HFFc6 (cell line): ENCODE data around the gene RNU6-7. TPM values are rescaled to one million over a fixed set of nuclear protein-coding genes. Genes with fewer than 3 reads are reported as not detected.

Experiments
- DNase-seq: peaks from one replicate; pipeline ENCODE4 v3.0.0-alpha.2; 2018
- H3K27ac Mint-ChIP-seq: 2 replicates; pipeline ENCODE4 v1.8.0; 2020; ENCODE audit warnings: mild to moderate bottlenecking, mixed read lengths
- H3K27me3 Mint-ChIP-seq: 2 replicates; pipeline ENCODE4 v1.8.0; 2021; ENCODE audit warnings: mild to moderate bottlenecking, moderate library complexity, mixed read lengths; ENCODE audit not compliant: insufficient read depth
- H3K36me3 Mint-ChIP-seq: 2 replicates; pipeline ENCODE4 v1.8.0; 2021; ENCODE audit warnings: low read depth, mixed read lengths
- H3K4me1 Mint-ChIP-seq: 2 replicates; pipeline ENCODE4 v1.8.0; 2020; ENCODE audit warnings: low read depth, mixed read lengths
- H3K4me3 Mint-ChIP-seq: 2 replicates; pipeline ENCODE4 v1.8.0; 2020; ENCODE audit warnings: mild to moderate bottlenecking, moderate library complexity, mixed read lengths
- H3K9me3 Mint-ChIP-seq: 2 replicates; pipeline ENCODE4 v1.8.0; 2020; ENCODE audit warnings: mild to moderate bottlenecking, mixed read lengths
- long read RNA-seq: library from polyadenylated mRNA; unstranded; transcript quantifications from one replicate; pipeline ENCODE4 v2.0.0, GENCODE V29; 2019
- total RNA-seq, 6 experiments: library from RNA; stranded (reverse); fragmentation: NEBNext Ultra II Directional; extraction: Animal tissue kit (Norgen Biotek cat#: 25700); gene quantifications; 2 replicates in 1 of 6; 3 replicates in 5 of 6; pipeline ENCODE4 v1.2.3, GENCODE V29; 2021
- TF ChIP-seq, protein P1 (sequence below): fragments of 200-600 bp; sonication (generic); IDR thresholded peaks from 2 replicates; pipeline ENCODE4 v1.5.0; 2021; ENCODE audit warnings: antibody characterized with exemption, mild to moderate bottlenecking

Gene RNU6-7
- total RNA-seq, result not detected
- long read RNA-seq, result 0 reads

DNA sequence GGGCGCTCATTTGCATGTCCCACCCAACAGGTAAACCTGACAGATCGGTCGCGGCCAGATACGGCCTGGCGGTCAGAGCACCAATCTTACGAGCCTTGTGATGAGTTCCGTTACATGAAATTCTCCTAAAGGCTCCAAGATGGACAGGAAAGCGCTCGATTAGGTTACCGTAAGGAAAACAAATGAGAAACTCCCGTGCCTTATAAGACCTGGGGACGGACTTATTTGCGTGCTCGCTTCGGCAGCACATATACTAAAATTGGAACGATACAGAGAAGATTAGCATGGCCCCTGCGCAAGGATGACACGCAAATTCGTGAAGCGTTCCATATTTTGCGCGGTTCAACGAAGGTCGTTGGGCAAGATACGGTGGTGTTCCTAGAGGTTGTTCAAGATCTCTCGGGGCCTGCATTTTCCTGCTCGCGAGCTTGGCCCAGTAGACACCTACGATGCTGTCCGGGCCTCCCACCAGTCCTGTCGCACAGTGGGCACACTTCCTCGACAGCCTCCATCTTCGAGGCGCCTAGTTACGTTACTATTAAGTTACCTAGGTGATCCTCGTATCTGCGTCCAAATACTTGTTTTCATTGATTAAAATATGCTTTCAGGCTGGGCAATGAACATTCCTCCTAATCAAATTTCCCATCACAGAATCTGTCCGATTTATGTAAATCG is at the start of gene RNU6-7:
RNU6-7 (plus strand) TSS at position 230 of the 675 bp plus-strand sequence.
- no peak for DNase-seq
- peak within 1 kb of the TSS; percentile 97 for H3K27ac Mint-ChIP-seq
- peak within 1 kb of the TSS; percentile 91 for H3K4me3 Mint-ChIP-seq
- TF ChIP-seq, protein P1, sequence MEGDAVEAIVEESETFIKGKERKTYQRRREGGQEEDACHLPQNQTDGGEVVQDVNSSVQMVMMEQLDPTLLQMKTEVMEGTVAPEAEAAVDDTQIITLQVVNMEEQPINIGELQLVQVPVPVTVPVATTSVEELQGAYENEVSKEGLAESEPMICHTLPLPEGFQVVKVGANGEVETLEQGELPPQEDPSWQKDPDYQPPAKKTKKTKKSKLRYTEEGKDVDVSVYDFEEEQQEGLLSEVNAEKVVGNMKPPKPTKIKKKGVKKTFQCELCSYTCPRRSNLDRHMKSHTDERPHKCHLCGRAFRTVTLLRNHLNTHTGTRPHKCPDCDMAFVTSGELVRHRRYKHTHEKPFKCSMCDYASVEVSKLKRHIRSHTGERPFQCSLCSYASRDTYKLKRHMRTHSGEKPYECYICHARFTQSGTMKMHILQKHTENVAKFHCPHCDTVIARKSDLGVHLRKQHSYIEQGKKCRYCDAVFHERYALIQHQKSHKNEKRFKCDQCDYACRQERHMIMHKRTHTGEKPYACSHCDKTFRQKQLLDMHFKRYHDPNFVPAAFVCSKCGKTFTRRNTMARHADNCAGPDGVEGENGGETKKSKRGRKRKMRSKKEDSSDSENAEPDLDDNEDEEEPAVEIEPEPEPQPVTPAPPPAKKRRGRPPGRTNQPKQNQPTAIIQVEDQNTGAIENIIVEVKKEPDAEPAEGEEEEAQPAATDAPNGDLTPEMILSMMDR, result no peak
- peaks cover 41% of the 10 kb centered on the region for H3K4me1 Mint-ChIP-seq
- no peaks in the 10 kb centered on the region for H3K36me3 Mint-ChIP-seq
- peaks cover 10% of the 10 kb centered on the region for H3K27me3 Mint-ChIP-seq
- H3K9me3 Mint-ChIP-seq, result no peaks in the 10 kb centered on the region

DNA sequence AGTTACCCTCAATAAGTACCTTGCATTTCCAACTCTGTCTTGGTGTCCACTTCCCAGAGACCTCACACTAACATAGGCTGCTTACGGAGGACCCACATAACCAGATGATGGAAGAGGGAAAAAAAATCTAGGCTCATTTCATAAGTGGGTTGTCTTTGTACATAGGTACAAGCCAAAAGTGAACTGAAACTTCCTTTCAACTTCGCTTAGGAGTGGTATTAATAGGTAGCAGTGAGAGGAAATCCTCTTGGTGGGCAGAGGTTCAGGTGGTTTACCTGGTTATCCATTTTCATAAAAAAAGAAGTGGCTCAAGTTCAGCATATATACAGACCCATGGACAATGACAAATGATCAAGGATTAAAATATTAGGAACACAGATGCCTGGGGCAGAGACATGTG is 35.8 kb upstream of the RNU6-7 start:
- DNase-seq, result no peak
- Mint-ChIP-seq H3K27ac (no peak overlapping the region), H3K4me3 (no peak overlapping the region), H3K36me3 (no peaks in the 10 kb centered on the region), H3K4me1 (0 out of 2 replicates have a peak, but pooled peaks cover 6% of the 10 kb centered on the region), H3K9me3 (no peaks in the 10 kb centered on the region), H3K27me3 (peaks cover 3% of the 10 kb centered on the region)
- TF ChIP-seq, protein P1, result no peak

DNA sequence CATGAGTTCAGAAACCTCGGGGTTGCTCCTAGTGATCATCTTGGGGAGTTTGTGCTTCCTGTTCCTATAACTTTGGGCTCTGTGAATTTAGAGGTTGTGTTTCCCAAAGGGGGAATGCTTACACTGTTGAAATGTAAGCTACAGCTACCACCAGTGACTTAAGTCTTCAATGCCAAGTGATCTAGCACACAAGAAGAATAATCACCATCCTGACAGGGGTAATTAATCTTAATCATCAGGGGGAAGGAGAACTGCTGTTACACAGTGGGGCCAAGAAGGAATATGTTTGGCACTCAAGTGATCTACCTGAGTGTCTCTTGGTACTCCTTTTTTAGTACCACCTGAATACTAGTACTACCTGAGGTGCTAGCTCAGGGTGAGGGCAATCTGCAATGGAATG is 34.9 kb upstream of the RNU6-7 start:
- no peak for DNase-seq
- Mint-ChIP-seq H3K4me1 (0 out of 2 replicates have a peak, but pooled peaks cover 6% of the 10 kb centered on the region), H3K9me3 (no peaks in the 10 kb centered on the region), H3K36me3 (no peaks in the 10 kb centered on the region), H3K4me3 (no peak overlapping the region), H3K27ac (no peak overlapping the region), H3K27me3 (peaks cover 3% of the 10 kb centered on the region)
- TF ChIP-seq, protein P1, result no peak

DNA sequence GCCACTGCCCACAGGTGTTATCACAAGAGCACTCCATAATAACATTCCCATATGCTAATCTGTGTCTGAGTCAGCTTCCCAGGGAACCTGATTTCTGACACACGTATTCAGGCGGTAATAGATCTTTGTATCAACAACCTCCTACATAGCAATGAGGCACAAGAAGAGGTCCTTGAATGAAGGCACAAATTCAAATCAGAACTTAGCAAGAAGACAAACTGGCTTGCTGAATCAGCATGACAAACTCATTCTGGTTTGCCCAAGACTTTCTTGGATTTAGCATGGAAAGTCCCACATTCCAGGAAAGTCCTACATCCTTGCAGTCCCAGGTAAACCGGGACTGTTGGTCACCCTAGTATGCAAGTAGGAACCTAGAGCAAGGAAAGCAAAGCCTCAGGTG is 33.9 kb upstream of the RNU6-7 start:
- Mint-ChIP-seq H3K9me3 (no peaks in the 10 kb centered on the region), H3K27me3 (peaks cover 3% of the 10 kb centered on the region), H3K4me3 (no peak overlapping the region), H3K36me3 (no peaks in the 10 kb centered on the region), H3K27ac (no peak overlapping the region), H3K4me1 (0 out of 2 replicates have a peak, but pooled peaks cover 6% of the 10 kb centered on the region)
- DNase-seq, result no peak
- TF ChIP-seq, protein P1, result no peak

DNA sequence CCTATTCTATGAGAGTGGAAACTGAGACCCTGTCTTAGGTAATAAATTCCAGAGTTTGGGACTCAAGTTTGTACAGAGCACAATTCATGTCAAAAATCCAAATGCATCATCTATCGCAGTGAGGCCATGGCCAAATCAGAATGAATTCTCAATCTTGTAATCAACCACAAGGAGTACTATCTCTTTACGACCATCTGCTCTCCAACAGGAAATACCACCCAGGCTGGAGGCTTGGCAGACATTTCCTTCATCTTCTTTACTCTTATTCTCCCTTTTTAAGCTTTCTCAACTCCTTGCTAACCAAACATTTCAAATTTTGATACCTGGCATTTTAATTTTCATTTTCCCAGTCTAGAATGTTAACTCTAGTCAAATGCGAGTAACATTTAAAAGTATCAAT is 32.7 kb upstream of the RNU6-7 start:
- TF ChIP-seq, protein P1, result no peak
- no peak overlapping the region for H3K4me3 Mint-ChIP-seq
- no peaks in the 10 kb centered on the region for H3K36me3 Mint-ChIP-seq
- DNase-seq, result no peak
- no peak overlapping the region for H3K27ac Mint-ChIP-seq
- H3K9me3 Mint-ChIP-seq, result no peaks in the 10 kb centered on the region
- H3K27me3 Mint-ChIP-seq, result peaks cover 9% of the 10 kb centered on the region
- 0 out of 2 replicates have a peak, but pooled peaks cover 6% of the 10 kb centered on the region for H3K4me1 Mint-ChIP-seq
